ENCODE results near the gene TACR2. TPM values are rescaled to one million over a fixed set of nuclear protein-coding genes. Genes with fewer than 3 reads are reported as not detected.

The TACR2 gene
- total RNA-seq, 2 donors from 2014 or later, result not detected

DNA sequence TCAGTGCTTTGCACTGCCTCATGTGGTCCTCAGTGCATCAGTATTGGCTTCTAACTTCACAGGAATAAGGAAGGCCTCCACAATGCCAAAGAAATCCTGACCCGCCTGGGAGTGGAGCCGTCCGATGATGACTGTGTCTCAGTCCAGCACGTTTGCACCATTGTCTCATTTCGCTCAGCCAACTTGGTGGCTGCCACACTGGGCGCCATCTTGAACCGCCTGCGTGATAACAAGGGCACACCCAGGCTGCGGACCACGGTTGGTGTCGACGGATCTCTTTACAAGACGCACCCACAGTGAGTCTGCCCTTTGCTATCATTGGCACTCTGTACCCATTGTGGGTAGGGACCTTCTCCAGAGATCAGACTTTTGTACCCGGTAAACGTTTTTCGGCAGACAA, 36.9 kb downstream of the TACR2 start:
- Mint-ChIP-seq H3K27me3 (ENCODE audit: insufficient read depth) (no peaks in the 10 kb centered on the region), H3K4me3 (no peak overlapping the region), H3K9me3 (no peaks in the 10 kb centered on the region), H3K4me1 (peaks cover 6% of the 10 kb centered on the region), H3K27ac (no peak overlapping the region), H3K36me3 (ENCODE audit: low read depth) (peaks cover 49% of the 10 kb centered on the region)
- Histone ChIP-seq H3K9ac (ENCODE audit: extremely low read depth, low read length, poor library complexity, severe bottlenecking) (no peak overlapping the region), H3K4me1 (ENCODE audit: control insufficient read depth, insufficient read depth, low read length) (no peaks in the 10 kb centered on the region), H3K27ac (ENCODE audit: low read depth, low read length) (no peak overlapping the region), H3K36me3 (ENCODE audit: control insufficient read depth, insufficient read depth, low read length) (peaks cover 12% of the 10 kb centered on the region), H3K9me3 (ENCODE audit: control insufficient read depth, low read length) (no peaks in the 10 kb centered on the region), H3K27me3 (ENCODE audit: control insufficient read depth, insufficient read depth, low read length, poor library complexity, severe bottlenecking) (no peaks in the 10 kb centered on the region), H3K4me3 (ENCODE audit: low read length) (no peak overlapping the region)
- 95 to 97% methylated on average over 16 of the region's 16 CpGs for WGBS, 2 experiments (ENCODE audit: insufficient coverage in 1 of 2, insufficient read length in 1 of 2)
- no peak for DNase-seq
- TF ChIP-seq, protein P1, sequence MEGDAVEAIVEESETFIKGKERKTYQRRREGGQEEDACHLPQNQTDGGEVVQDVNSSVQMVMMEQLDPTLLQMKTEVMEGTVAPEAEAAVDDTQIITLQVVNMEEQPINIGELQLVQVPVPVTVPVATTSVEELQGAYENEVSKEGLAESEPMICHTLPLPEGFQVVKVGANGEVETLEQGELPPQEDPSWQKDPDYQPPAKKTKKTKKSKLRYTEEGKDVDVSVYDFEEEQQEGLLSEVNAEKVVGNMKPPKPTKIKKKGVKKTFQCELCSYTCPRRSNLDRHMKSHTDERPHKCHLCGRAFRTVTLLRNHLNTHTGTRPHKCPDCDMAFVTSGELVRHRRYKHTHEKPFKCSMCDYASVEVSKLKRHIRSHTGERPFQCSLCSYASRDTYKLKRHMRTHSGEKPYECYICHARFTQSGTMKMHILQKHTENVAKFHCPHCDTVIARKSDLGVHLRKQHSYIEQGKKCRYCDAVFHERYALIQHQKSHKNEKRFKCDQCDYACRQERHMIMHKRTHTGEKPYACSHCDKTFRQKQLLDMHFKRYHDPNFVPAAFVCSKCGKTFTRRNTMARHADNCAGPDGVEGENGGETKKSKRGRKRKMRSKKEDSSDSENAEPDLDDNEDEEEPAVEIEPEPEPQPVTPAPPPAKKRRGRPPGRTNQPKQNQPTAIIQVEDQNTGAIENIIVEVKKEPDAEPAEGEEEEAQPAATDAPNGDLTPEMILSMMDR (conservative IDR thresholded peaks at IDR 0.05), result no peak

DNA sequence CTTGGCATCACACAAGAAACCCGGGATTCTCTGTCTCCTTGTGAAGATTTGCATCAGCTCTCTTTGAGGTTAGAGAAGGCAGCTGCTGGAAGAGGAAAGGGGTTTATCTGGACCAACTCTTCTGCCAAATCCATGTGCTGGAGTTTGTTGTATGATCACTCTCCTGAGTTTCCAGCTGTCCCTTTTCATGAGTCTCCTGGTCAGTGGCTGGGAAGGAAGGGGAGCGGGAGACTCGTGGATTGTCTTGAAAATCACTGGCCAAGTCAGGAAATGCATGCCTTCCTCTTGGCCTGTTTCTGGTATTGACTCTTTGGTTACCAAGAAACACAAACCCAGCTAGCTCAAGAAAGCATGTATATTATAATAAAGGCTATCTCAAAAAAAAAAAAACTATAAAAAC, 38.8 kb downstream of the TACR2 start:
- Mint-ChIP-seq H3K4me3 (no peak overlapping the region), H3K27me3 (ENCODE audit: insufficient read depth) (no peaks in the 10 kb centered on the region), H3K27ac (peak overlapping the region; percentile 72), H3K9me3 (no peaks in the 10 kb centered on the region), H3K4me1 (peaks cover 6% of the 10 kb centered on the region), H3K36me3 (ENCODE audit: low read depth) (peaks cover 36% of the 10 kb centered on the region)
- 85% methylated on average over 3 of the region's 3 CpGs; no CpG with 5 or more reads in 1 of the 2 experiments for WGBS, 2 experiments (ENCODE audit: insufficient coverage in 1 of 2, insufficient read length in 1 of 2)
- Histone ChIP-seq H3K27ac (ENCODE audit: low read depth, low read length) (no peak overlapping the region), H3K27me3 (ENCODE audit: control insufficient read depth, insufficient read depth, low read length, poor library complexity, severe bottlenecking) (no peaks in the 10 kb centered on the region), H3K9me3 (ENCODE audit: control insufficient read depth, low read length) (no peaks in the 10 kb centered on the region), H3K36me3 (ENCODE audit: control insufficient read depth, insufficient read depth, low read length) (no peaks in the 10 kb centered on the region), H3K4me1 (ENCODE audit: control insufficient read depth, insufficient read depth, low read length) (no peaks in the 10 kb centered on the region), H3K9ac (ENCODE audit: extremely low read depth, low read length, poor library complexity, severe bottlenecking) (no peak overlapping the region), H3K4me3 (ENCODE audit: low read length) (no peak overlapping the region)
- DNase-seq, result no peak
- TF ChIP-seq, protein P1 (conservative IDR thresholded peaks at IDR 0.05), result no peak

DNA sequence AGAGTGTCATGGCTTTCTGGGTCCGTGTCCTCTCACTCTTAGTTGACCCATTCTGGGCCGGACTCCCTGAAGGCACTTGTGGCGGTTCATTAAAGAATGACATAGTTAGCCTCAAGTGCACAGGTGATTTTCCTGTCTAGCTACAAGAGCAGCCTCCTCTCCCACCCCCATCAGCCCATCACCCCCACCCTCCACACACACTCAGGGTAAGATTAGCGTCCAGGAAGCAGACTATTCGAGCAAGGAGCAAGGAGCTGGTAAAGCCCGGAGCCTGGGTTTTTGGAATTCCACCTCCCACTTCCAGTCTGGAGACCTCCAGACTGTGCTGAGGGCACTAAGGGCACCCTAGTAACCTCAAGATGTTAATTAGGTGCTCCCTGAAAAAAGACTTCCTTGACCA, 39.5 kb downstream of the TACR2 start:
- Mint-ChIP-seq H3K36me3 (ENCODE audit: low read depth) (peaks cover 31% of the 10 kb centered on the region), H3K4me1 (peaks cover 6% of the 10 kb centered on the region), H3K4me3 (no peak overlapping the region), H3K9me3 (no peaks in the 10 kb centered on the region), H3K27ac (peak overlapping the region; percentile 68), H3K27me3 (ENCODE audit: insufficient read depth) (no peaks in the 10 kb centered on the region)
- H3K27me3 ChIP-seq (ENCODE audit: control insufficient read depth, insufficient read depth, low read length, poor library complexity, severe bottlenecking), result no peaks in the 10 kb centered on the region
- no peaks in the 10 kb centered on the region for H3K4me1 ChIP-seq (ENCODE audit: control insufficient read depth, insufficient read depth, low read length)
- 92 to 100% methylated on average over 2 to 6 of the region's 6 CpGs for WGBS, 2 experiments (ENCODE audit: insufficient coverage in 1 of 2, insufficient read length in 1 of 2)
- no peaks in the 10 kb centered on the region for H3K36me3 ChIP-seq (ENCODE audit: control insufficient read depth, insufficient read depth, low read length)
- no peak overlapping the region for H3K4me3 ChIP-seq (ENCODE audit: low read length)
- no peaks in the 10 kb centered on the region for H3K9me3 ChIP-seq (ENCODE audit: control insufficient read depth, low read length)
- H3K27ac ChIP-seq (ENCODE audit: low read depth, low read length), result no peak overlapping the region
- no peak overlapping the region for H3K9ac ChIP-seq (ENCODE audit: extremely low read depth, low read length, poor library complexity, severe bottlenecking)
- DNase-seq, result no peak
- TF ChIP-seq, protein P1 (conservative IDR thresholded peaks at IDR 0.05), result no peak
